Measurements from ENCODE around the gene TMEM229A. TPM values are rescaled to one million over a fixed set of nuclear protein-coding genes. Genes with fewer than 3 reads are reported as not detected.

The TMEM229A gene
- polyA plus RNA-seq, 1 donor from 2014 or later = 0.31 TPM

DNA sequence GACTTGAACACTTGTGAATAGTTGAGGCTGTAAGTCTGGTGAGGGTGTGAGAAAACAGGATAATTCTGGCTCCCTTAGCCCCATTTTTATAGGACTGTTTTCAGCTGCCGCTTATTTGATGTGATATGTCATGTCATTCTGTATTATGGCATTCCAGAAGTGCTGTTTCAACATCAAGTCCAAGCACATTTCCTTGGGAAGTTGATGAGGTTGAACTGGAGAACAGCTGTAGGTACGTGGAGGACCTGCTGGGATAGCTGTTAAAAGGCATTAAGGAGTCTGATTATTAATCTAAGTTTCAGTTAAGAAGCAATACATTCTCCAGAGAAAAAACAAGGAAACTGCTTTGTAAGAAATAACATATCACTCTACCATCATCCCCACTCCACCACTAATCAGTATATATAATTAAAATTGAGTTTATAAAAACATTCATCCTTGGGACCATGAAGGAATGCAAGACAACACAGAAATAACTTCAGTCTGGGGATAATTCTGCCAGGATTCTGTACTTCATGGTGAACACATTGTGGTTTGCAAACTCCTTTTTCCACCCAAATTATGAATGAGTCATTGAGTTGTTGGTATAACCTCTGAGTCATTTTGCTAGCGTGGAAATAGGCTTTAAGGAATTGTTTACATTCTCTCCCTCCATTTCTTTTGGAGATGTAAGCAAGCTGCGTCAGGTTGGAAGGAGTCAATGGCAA, 39.9 kb upstream of the TMEM229A start:
- H3K79me2 ChIP-seq (replicated peaks; ENCODE audit: insufficient read depth, low read length) = no peaks in the 10 kb centered on the region
- no peak overlapping the region for H3K4me2 ChIP-seq (ENCODE audit: low read length)
- H3K36me3 ChIP-seq (ENCODE audit: insufficient read depth, low read length) = no peaks in the 10 kb centered on the region
- no peak overlapping the region for H3K27ac ChIP-seq (ENCODE audit: low read length)
- H3K9me2 ChIP-seq (ENCODE audit: insufficient read depth, low read length) = no peaks in the 10 kb centered on the region
- H3K9me3 ChIP-seq (ENCODE audit: low read length) = no peaks in the 10 kb centered on the region
- H2AFZ ChIP-seq (ENCODE audit: low read depth, low read length) = no peak overlapping the region
- no peaks in the 10 kb centered on the region for H3K27me3 ChIP-seq (ENCODE audit: insufficient read depth, low read depth, low read length)
- no peaks in the 10 kb centered on the region for H3F3A ChIP-seq (ENCODE audit: insufficient read depth, low read length, poor library complexity, severe bottlenecking)
- TF ChIP-seq MXI1 (conservative IDR thresholded peaks at IDR 0.05; ENCODE audit: poor library complexity, severe bottlenecking) (no peak), POLR2AphosphoS5 (IDR thresholded peaks at IDR 0.05) (no peak), SMC3 (conservative IDR thresholded peaks at IDR 0.05; ENCODE audit: poor library complexity) (no peak), EZH2 (IDR thresholded peaks at IDR 0.05; ENCODE audit: borderline replicate concordance, insufficient read depth, low read length, poor library complexity, severe bottlenecking) (no peak), TAF1 (IDR thresholded peaks at IDR 0.05; ENCODE audit: low read depth) (no peak), EP300 (conservative IDR thresholded peaks at IDR 0.05; ENCODE audit: poor library complexity, severe bottlenecking) (no peak), RAD21 (conservative IDR thresholded peaks at IDR 0.05) (no peak), CTCF (IDR thresholded peaks at IDR 0.05; ENCODE audit: poor library complexity, severe bottlenecking) (no peak)
- TF ChIP-seq, protein P1, sequence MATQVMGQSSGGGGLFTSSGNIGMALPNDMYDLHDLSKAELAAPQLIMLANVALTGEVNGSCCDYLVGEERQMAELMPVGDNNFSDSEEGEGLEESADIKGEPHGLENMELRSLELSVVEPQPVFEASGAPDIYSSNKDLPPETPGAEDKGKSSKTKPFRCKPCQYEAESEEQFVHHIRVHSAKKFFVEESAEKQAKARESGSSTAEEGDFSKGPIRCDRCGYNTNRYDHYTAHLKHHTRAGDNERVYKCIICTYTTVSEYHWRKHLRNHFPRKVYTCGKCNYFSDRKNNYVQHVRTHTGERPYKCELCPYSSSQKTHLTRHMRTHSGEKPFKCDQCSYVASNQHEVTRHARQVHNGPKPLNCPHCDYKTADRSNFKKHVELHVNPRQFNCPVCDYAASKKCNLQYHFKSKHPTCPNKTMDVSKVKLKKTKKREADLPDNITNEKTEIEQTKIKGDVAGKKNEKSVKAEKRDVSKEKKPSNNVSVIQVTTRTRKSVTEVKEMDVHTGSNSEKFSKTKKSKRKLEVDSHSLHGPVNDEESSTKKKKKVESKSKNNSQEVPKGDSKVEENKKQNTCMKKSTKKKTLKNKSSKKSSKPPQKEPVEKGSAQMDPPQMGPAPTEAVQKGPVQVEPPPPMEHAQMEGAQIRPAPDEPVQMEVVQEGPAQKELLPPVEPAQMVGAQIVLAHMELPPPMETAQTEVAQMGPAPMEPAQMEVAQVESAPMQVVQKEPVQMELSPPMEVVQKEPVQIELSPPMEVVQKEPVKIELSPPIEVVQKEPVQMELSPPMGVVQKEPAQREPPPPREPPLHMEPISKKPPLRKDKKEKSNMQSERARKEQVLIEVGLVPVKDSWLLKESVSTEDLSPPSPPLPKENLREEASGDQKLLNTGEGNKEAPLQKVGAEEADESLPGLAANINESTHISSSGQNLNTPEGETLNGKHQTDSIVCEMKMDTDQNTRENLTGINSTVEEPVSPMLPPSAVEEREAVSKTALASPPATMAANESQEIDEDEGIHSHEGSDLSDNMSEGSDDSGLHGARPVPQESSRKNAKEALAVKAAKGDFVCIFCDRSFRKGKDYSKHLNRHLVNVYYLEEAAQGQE (IDR thresholded peaks at IDR 0.05; ENCODE audit: borderline replicate concordance) = no peak
- H3K4me3 ChIP-seq (ENCODE audit: low read length) = no peak overlapping the region
- H3K9ac ChIP-seq (ENCODE audit: low read length) = no peak overlapping the region
- no peaks in the 10 kb centered on the region for H4K20me1 ChIP-seq (ENCODE audit: insufficient read depth)

GRCh38 chr7:124071843-124072242, 39.0 kb upstream of the TMEM229A start:
- no peaks in the 10 kb centered on the region for H3K27me3 ChIP-seq (ENCODE audit: insufficient read depth, low read depth, low read length)
- H3K4me2 ChIP-seq (ENCODE audit: low read length) = no peak overlapping the region
- no peaks in the 10 kb centered on the region for H3K9me3 ChIP-seq (ENCODE audit: low read length)
- no peak for TF ChIP-seq SMC3 (conservative IDR thresholded peaks at IDR 0.05; ENCODE audit: poor library complexity)
- TF ChIP-seq MXI1 (conservative IDR thresholded peaks at IDR 0.05; ENCODE audit: poor library complexity, severe bottlenecking) = no peak
- TF ChIP-seq TAF1 (IDR thresholded peaks at IDR 0.05; ENCODE audit: low read depth) = no peak
- TF ChIP-seq RAD21 (conservative IDR thresholded peaks at IDR 0.05) = no peak
- TF ChIP-seq, protein P1 (IDR thresholded peaks at IDR 0.05; ENCODE audit: borderline replicate concordance) = no peak
- no peak for TF ChIP-seq EZH2 (IDR thresholded peaks at IDR 0.05; ENCODE audit: borderline replicate concordance, insufficient read depth, low read length, poor library complexity, severe bottlenecking)
- no peak overlapping the region for H3K9ac ChIP-seq (ENCODE audit: low read length)
- H2AFZ ChIP-seq (ENCODE audit: low read depth, low read length) = no peak overlapping the region
- H3K9me2 ChIP-seq (ENCODE audit: insufficient read depth, low read length) = no peaks in the 10 kb centered on the region
- H4K20me1 ChIP-seq (ENCODE audit: insufficient read depth) = no peaks in the 10 kb centered on the region
- no peaks in the 10 kb centered on the region for H3F3A ChIP-seq (ENCODE audit: insufficient read depth, low read length, poor library complexity, severe bottlenecking)
- no peak overlapping the region for H3K27ac ChIP-seq (ENCODE audit: low read length)
- H3K36me3 ChIP-seq (ENCODE audit: insufficient read depth, low read length) = no peaks in the 10 kb centered on the region
- no peak overlapping the region for H3K4me3 ChIP-seq (ENCODE audit: low read length)
- no peaks in the 10 kb centered on the region for H3K79me2 ChIP-seq (replicated peaks; ENCODE audit: insufficient read depth, low read length)
